Endothelial cell of umbilical vein (primary cell): ENCODE data around the gene ZPBP2.

Experiments
- EZH2 ChIP-seq: IDR thresholded peaks from 2 replicates; pipeline ENCODE4 v1.6.1; 2012; ENCODE audit warnings: borderline replicate concordance, low read depth, mild to moderate bottlenecking, moderate library complexity, low read length, inconsistent platforms; ENCODE audit not compliant: severe bottlenecking
- FOS ChIP-seq: IDR thresholded peaks from 2 replicates; pipeline ENCODE4 v1.6.1; 2011; ENCODE audit warnings: mild to moderate bottlenecking, low read length, moderate library complexity, borderline replicate concordance; ENCODE audit not compliant: insufficient read depth
- POLR2A ChIP-seq: IDR thresholded peaks from 2 replicates; pipeline ENCODE4 v1.6.1; 2012; ENCODE audit warnings: low read depth, mild to moderate bottlenecking, control low read depth, low read length
- POLR2AphosphoS5 ChIP-seq: IDR thresholded peaks from 2 replicates; pipeline ENCODE4 v1.6.1; 2012; ENCODE audit warnings: low read depth, mild to moderate bottlenecking, control low read depth, low read length, moderate library complexity; ENCODE audit not compliant: insufficient read depth
- TF ChIP-seq, protein P1 (sequence below), 2 donors: IDR thresholded peaks; 1 replicate in 1 of 2; 2 replicates in 1 of 2; pipeline ENCODE4 v1.5.1; 2011; ENCODE audit warnings: low read length in 2 of 2, mild to moderate bottlenecking in 2 of 2, moderate library complexity in 2 of 2, control low read depth in 1 of 2, inconsistent platforms in 1 of 2, low read depth in 1 of 2; ENCODE audit not compliant: insufficient read depth in 1 of 2; ENCODE audit errors: extremely low read depth in 1 of 2
- TF ChIP-seq, protein P2 (sequence below): IDR thresholded peaks from 2 replicates; pipeline ENCODE4 v1.6.1; 2011; ENCODE audit not compliant: insufficient read depth, insufficient read length

DNA sequence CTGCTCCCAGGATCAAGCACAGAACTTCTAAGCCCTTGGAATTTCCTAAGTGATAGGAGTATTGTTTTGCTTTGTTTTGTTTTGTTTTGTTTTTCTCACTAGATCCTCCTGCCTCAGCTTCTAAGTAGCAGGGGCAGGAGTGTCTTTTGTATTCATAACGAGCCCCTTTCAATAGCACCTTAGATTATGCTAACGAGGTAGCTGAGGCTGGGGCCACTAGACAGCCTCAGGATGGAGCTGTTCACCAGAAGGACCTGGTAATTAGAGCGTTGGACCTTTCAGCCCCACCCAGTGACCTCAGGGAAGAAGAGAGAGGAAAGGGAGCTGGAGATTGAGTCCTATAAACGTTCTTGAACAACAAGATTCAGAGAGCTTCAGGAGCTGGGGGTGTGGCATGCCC, 47.5 kb upstream of the ZPBP2 start:
- TF ChIP-seq, protein P1, sequence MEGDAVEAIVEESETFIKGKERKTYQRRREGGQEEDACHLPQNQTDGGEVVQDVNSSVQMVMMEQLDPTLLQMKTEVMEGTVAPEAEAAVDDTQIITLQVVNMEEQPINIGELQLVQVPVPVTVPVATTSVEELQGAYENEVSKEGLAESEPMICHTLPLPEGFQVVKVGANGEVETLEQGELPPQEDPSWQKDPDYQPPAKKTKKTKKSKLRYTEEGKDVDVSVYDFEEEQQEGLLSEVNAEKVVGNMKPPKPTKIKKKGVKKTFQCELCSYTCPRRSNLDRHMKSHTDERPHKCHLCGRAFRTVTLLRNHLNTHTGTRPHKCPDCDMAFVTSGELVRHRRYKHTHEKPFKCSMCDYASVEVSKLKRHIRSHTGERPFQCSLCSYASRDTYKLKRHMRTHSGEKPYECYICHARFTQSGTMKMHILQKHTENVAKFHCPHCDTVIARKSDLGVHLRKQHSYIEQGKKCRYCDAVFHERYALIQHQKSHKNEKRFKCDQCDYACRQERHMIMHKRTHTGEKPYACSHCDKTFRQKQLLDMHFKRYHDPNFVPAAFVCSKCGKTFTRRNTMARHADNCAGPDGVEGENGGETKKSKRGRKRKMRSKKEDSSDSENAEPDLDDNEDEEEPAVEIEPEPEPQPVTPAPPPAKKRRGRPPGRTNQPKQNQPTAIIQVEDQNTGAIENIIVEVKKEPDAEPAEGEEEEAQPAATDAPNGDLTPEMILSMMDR (IDR thresholded peaks at IDR 0.05; ENCODE audit: extremely low read depth in 1 of 2, insufficient read depth in 1 of 2, low read depth in 1 of 2, low read length in 2 of 2), result no peak
- TF ChIP-seq POLR2A (no peak), EZH2 (no peak), POLR2AphosphoS5 (no peak), FOS (no peak)
- TF ChIP-seq, protein P2, sequence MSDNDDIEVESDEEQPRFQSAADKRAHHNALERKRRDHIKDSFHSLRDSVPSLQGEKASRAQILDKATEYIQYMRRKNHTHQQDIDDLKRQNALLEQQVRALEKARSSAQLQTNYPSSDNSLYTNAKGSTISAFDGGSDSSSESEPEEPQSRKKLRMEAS, result no peak
